Measurements from ENCODE around the gene EFCAB3. TPM values are rescaled to one million over a fixed set of nuclear protein-coding genes. Genes with fewer than 3 reads are reported as not detected.

The EFCAB3 gene
- total RNA-seq, 1 experiment from 2014 or later: not detected

GRCh38 chr17:62381561-62381960 lies 1.2 kb downstream of the EFCAB3 start:
- Histone ChIP-seq H4K20me1 (ENCODE audit: insufficient read depth) (no peaks in the 10 kb centered on the region), H2AFZ (ENCODE audit: low read depth, low read length, poor library complexity, severe bottlenecking) (no peak overlapping the region), H3K4me1 (ENCODE audit: control insufficient read depth in 1 of 2, insufficient read depth in 2 of 2, low read length in 2 of 2) (no peaks in the 10 kb centered on the region), H3K27ac (ENCODE audit: low read depth, low read length) (no peak overlapping the region), H3K9me3 (ENCODE audit: control insufficient read depth in 1 of 2, insufficient read depth in 1 of 2, low read depth in 1 of 2, low read length in 2 of 2) (no peaks in the 10 kb centered on the region), H3K27me3 (ENCODE audit: insufficient read depth, low read length) (no peaks in the 10 kb centered on the region), H3K36me3 (ENCODE audit: control insufficient read depth in 1 of 2, insufficient read depth in 2 of 2, low read length in 2 of 2) (no peaks in the 10 kb centered on the region), H3K4me3 (replicated peaks in 1 of 2; ENCODE audit: low read depth in 1 of 2, low read length in 2 of 2) (no peak overlapping the region), H3K9ac (ENCODE audit: low read length) (no peak overlapping the region), H3K9me2 (ENCODE audit: insufficient read depth) (no peaks in the 10 kb centered on the region), H3K79me2 (ENCODE audit: insufficient read depth, low read length) (no peaks in the 10 kb centered on the region), H3K4me2 (ENCODE audit: low read length) (no peak overlapping the region)
- DNase-seq (ENCODE audit: low read depth, low spot score) (no peak), ATAC-seq (no peak)
- no peak for TF ChIP-seq ELF1 (IDR thresholded peaks at IDR 0.05; ENCODE audit: borderline replicate concordance, low read depth)
- no peak for TF ChIP-seq REST (IDR thresholded peaks at IDR 0.05; ENCODE audit: low read depth)
- TF ChIP-seq CTCF (IDR thresholded peaks at IDR 0.05 in 2 of 3, conservative IDR thresholded peaks at IDR 0.05 in 1 of 3; ENCODE audit: borderline replicate concordance in 1 of 3, insufficient read depth in 1 of 3, low read depth in 2 of 3, low read length in 2 of 3): no peak
- no peak for TF ChIP-seq CBX3 (IDR thresholded peaks at IDR 0.05; ENCODE audit: low read depth)
- TF ChIP-seq ZNF274 (IDR thresholded peaks at IDR 0.05; ENCODE audit: low read depth, low read length): no peak
- intact Hi-C loops (cut with micrococcal nuclease): no loop called here
- ChIA-PET POLR2A (no interaction called here), RAD21 (ENCODE audit: low non-redundant PET in 1 of 2, low total read pairs in 2 of 2, uncharacterized antibody in 2 of 2, unreplicated experiment in 2 of 2) (no interaction called here), CTCF (no interaction called here)
- BruUV-seq (replicated peaks): no TSS peak
